ENCODE data around the gene CASP5. TPM values are rescaled to one million over a fixed set of nuclear protein-coding genes. Genes with fewer than 3 reads are reported as not detected.

CASP5 gene
- polyA plus RNA-seq, 3 donors = 2.3 to 6.4 (median 4.4) TPM

- Histone ChIP-seq H3K4me1 (ENCODE audit: control insufficient read depth in 1 of 2, insufficient read depth in 2 of 2, low read length in 2 of 2) (peaks cover 0 to 6% of the 10 kb centered on the region in 2 donors), H3K9ac (ENCODE audit: insufficient read depth, low read length, poor library complexity, severe bottlenecking) (no peak overlapping the region), H3K9me3 (replicated peaks in 1 of 2; ENCODE audit: control insufficient read depth in 1 of 2, insufficient read depth in 1 of 2, low read length in 2 of 2) (no peaks in the 10 kb centered on the region), H3K27me3 (ENCODE audit: control insufficient read depth in 2 of 2, insufficient read depth in 2 of 2, low read length in 2 of 2) (no peaks in the 10 kb centered on the region), H3K36me3 (replicated peaks in 1 of 2; ENCODE audit: control insufficient read depth in 1 of 2, insufficient read depth in 2 of 2, low read length in 2 of 2) (peaks cover 35 to 54% of the 10 kb centered on the region in 2 donors), H3K4me2 (replicated peaks; ENCODE audit: extremely low read depth, low read length, poor library complexity, severe bottlenecking) (no peak overlapping the region), H4K20me1 (ENCODE audit: insufficient read depth, low read length) (peaks cover 88% of the 10 kb centered on the region), H2AFZ (ENCODE audit: insufficient read depth, low read depth, low read length, poor library complexity, severe bottlenecking) (no peak overlapping the region), H3K27ac (ENCODE audit: low read depth in 1 of 2, low read length in 2 of 2) (no peak overlapping the region), H3K4me3 (replicated peaks in 1 of 3; ENCODE audit: low read depth in 2 of 3, low read length in 3 of 3) (no peak overlapping the region), H3K79me2 (ENCODE audit: insufficient read depth, low read length) (peaks cover 80% of the 10 kb centered on the region)
- DNase-seq = peak in 2 of 3 donors; percentile 28 to 29
- Mint-ChIP-seq H3K4me3 (no peak overlapping the region), H3K9me3 (peaks cover 0 to 3% (median 0%) of the 10 kb centered on the region in 7 donors), H3K36me3 (peaks cover 52 to 54% of the 10 kb centered on the region in 2 donors), H3K27ac (peak overlapping the region in 1 of 7 donors; percentile 25), H3K4me1 (peaks cover 50% of the 10 kb centered on the region), H3K27me3 (ENCODE audit: low read depth in 3 of 3) (no peaks in the 10 kb centered on the region)
- intact Hi-C loops (cut with micrococcal nuclease) = no loop called here
- TF ChIP-seq CTCF (IDR thresholded peaks at IDR 0.05) = no peak
These were observed 66.4 kb downstream of the CASP5 start for GRCh38 chr11:104956528-104956927.

- Histone ChIP-seq H3K4me1 (ENCODE audit: control insufficient read depth in 1 of 2, insufficient read depth in 2 of 2, low read length in 2 of 2) (peaks cover 6 to 7% of the 10 kb centered on the region in 2 donors), H2AFZ (ENCODE audit: insufficient read depth, low read depth, low read length, poor library complexity, severe bottlenecking) (no peak overlapping the region), H3K4me3 (replicated peaks in 1 of 3; ENCODE audit: low read depth in 2 of 3, low read length in 3 of 3) (no peak overlapping the region), H3K79me2 (ENCODE audit: insufficient read depth, low read length) (no peaks in the 10 kb centered on the region), H3K27me3 (ENCODE audit: control insufficient read depth in 2 of 2, insufficient read depth in 2 of 2, low read length in 2 of 2) (no peaks in the 10 kb centered on the region), H3K9me3 (replicated peaks in 1 of 2; ENCODE audit: control insufficient read depth in 1 of 2, insufficient read depth in 1 of 2, low read length in 2 of 2) (no peaks in the 10 kb centered on the region), H4K20me1 (ENCODE audit: insufficient read depth, low read length) (peaks cover 5% of the 10 kb centered on the region), H3K9ac (ENCODE audit: insufficient read depth, low read length, poor library complexity, severe bottlenecking) (no peak overlapping the region), H3K27ac (ENCODE audit: low read depth in 1 of 2, low read length in 2 of 2) (no peak overlapping the region), H3K4me2 (replicated peaks; ENCODE audit: extremely low read depth, low read length, poor library complexity, severe bottlenecking) (no peak overlapping the region), H3K36me3 (replicated peaks in 1 of 2; ENCODE audit: control insufficient read depth in 1 of 2, insufficient read depth in 2 of 2, low read length in 2 of 2) (peaks cover 82 to 100% of the 10 kb centered on the region in 2 donors)
- Mint-ChIP-seq H3K36me3 (peaks cover 92 to 95% of the 10 kb centered on the region in 2 donors), H3K4me3 (no peak overlapping the region), H3K27ac (peak overlapping the region in 2 of 7 donors; percentile 63 to 72), H3K9me3 (peaks cover 0 to 2% (median 0%) of the 10 kb centered on the region in 7 donors), H3K27me3 (ENCODE audit: low read depth in 3 of 3) (no peaks in the 10 kb centered on the region), H3K4me1 (peaks cover 12% of the 10 kb centered on the region)
- no CpG with 5 or more reads among the region's 2 CpGs for WGBS (ENCODE audit: insufficient coverage)
- TF ChIP-seq CTCF (IDR thresholded peaks at IDR 0.05) = peak; percentile 78
- peak; percentile 55 to 79 (median 70) for DNase-seq
- intact Hi-C loops (cut with micrococcal nuclease) = no loop called here
These were observed 76.1 kb downstream of the CASP5 start for GRCh38 chr11:104946907-104947306.

Other genes with a start within 250 kb of the CASP5 start
- gene CASP12, start 124.7 kb downstream of the CASP5 start, polyA plus RNA-seq = not detected
- 100 to 1,000 TPM; 148 to 213 (median 163) TPM for gene CASP4, start 54.6 kb downstream of the CASP5 start, polyA plus RNA-seq
- gene CASP1, start 12.0 kb upstream of the CASP5 start, polyA plus RNA-seq = 100 to 1,000 TPM; 210 to 460 (median 433) TPM
- gene CARD16, start 22.2 kb upstream of the CASP5 start, polyA plus RNA-seq = 100 to 1,000 TPM; 294 to 731 (median 671) TPM
- gene CARD18, start 116.6 kb upstream of the CASP5 start, polyA plus RNA-seq = not detected

Data from CD14-positive monocyte (primary cell).